GM18873 (cell line): ENCODE data around the gene MYZAP.

Source experiments
- ATAC-seq: cut with Tn5 transposase; IDR thresholded peaks from one replicate; pipeline ENCODE4 v1.9.1; 2021; ENCODE audit warnings: mild to moderate bottlenecking, moderate library complexity, moderate number of reproducible peaks; ENCODE audit not compliant: unreplicated experiment, low FRiP score

MYZAP gene

GRCh38 chr15:57685306-57686095 lies 93.8 kb downstream of the MYZAP start:
- no peak for ATAC-seq

GRCh38 chr15:57686657-57687056 lies 95.0 kb downstream of the MYZAP start:
- no peak for ATAC-seq

GRCh38 chr15:57690341-57690966 lies 98.8 kb downstream of the MYZAP start:
- no peak for ATAC-seq

- ATAC-seq = no peak
Measured at GRCh38 chr15:57691082-57691481, 99.4 kb downstream of the MYZAP start.

GRCh38 chr15:57692709-57693108 lies 101.0 kb downstream of the MYZAP start:
- ATAC-seq = no peak

GRCh38 chr15:57694279-57694678 lies 102.6 kb downstream of the MYZAP start:
- ATAC-seq = no peak

GRCh38 chr15:57696146-57696545 lies 104.4 kb downstream of the MYZAP start:
- ATAC-seq = no peak

GRCh38 chr15:57697588-57697987 lies 105.9 kb downstream of the MYZAP start:
- ATAC-seq = no peak

- no peak for ATAC-seq
Measured at GRCh38 chr15:57698243-57698642, 106.5 kb downstream of the MYZAP start.

GRCh38 chr15:57698991-57699390 lies 107.3 kb downstream of the MYZAP start:
- no peak for ATAC-seq

GRCh38 chr15:57703387-57703786 lies 111.7 kb downstream of the MYZAP start:
- no peak for ATAC-seq

GRCh38 chr15:57704441-57704840 lies 112.7 kb downstream of the MYZAP start:
- ATAC-seq = no peak

GRCh38 chr15:57705746-57706404 lies 114.2 kb downstream of the MYZAP start:
- ATAC-seq = no peak

GRCh38 chr15:57706405-57707209 lies 114.9 kb downstream of the MYZAP start, which contains the start of gene POLR2M:
TSS of gene POLR2M (plus strand) at chr15:57706714. CDS start at chr15:57706843, 129 bp downstream.
- ATAC-seq = peak; percentile 87

GRCh38 chr15:57708047-57708446 lies 116.3 kb downstream of the MYZAP start:
- ATAC-seq = no peak

- no peak for ATAC-seq
Measured at GRCh38 chr15:57718309-57718708, 126.6 kb downstream of the MYZAP start.

GRCh38 chr15:57720867-57721266 lies 129.2 kb downstream of the MYZAP start:
- ATAC-seq = no peak

GRCh38 chr15:57726411-57726810 lies 134.7 kb downstream of the MYZAP start:
- no peak for ATAC-seq

- ATAC-seq = no peak
Measured at GRCh38 chr15:57727031-57727430, 135.3 kb downstream of the MYZAP start.

- ATAC-seq = no peak
Measured at GRCh38 chr15:57728436-57728835, 136.7 kb downstream of the MYZAP start.

- ATAC-seq = no peak
Measured at GRCh38 chr15:57730876-57731275, 139.2 kb downstream of the MYZAP start.
